Activated CD4-positive, alpha-beta T cell treated with anti-CD3 and anti-CD28 coated beads, Interleukin-2, amount 10 ng/mL, durations not matched to agents 24 days and 14 days (primary cell): ENCODE data around the gene NFATC2. TPM values are rescaled to one million over a fixed set of nuclear protein-coding genes. Genes with fewer than 3 reads are reported as not detected.

Source experiments
- DNase-seq: peaks from one replicate; pipeline ENCODE4 v3.0.0; 2022
- H3K27ac Mint-ChIP-seq: one replicate; pipeline ENCODE4 v1.8.0; 2022; ENCODE audit warnings: mild to moderate bottlenecking, mixed read lengths
- H3K27me3 Mint-ChIP-seq: one replicate; pipeline ENCODE4 v1.8.0; 2022; ENCODE audit warnings: mixed read lengths
- H3K36me3 Mint-ChIP-seq: one replicate; pipeline ENCODE4 v1.8.0; 2022; ENCODE audit warnings: low read depth, mild to moderate bottlenecking, mixed read lengths
- H3K4me1 Mint-ChIP-seq: one replicate; pipeline ENCODE4 v1.8.0; 2021; ENCODE audit warnings: mixed read lengths
- H3K4me3 Mint-ChIP-seq: one replicate; pipeline ENCODE4 v1.8.0; 2022; ENCODE audit warnings: mild to moderate bottlenecking, moderate library complexity, mixed read lengths
- H3K9me3 Mint-ChIP-seq: one replicate; pipeline ENCODE4 v1.8.0; 2021; ENCODE audit warnings: mixed read lengths
- intact Hi-C: fragments of 100-400 bp; cut with micrococcal nuclease; formaldehyde crosslinking; loops from one replicate; pipeline ENCODE4 v1.15.1; 2023
- total RNA-seq: library from RNA; stranded (reverse); gene quantifications from 2 replicates; pipeline ENCODE4 v1.2.3, GENCODE V29; 2022

NFATC2 gene
- total RNA-seq, 1 donor from 2014 or later: 65.0 TPM

GRCh38 chr20:51429696-51430095, 112.8 kb downstream of the NFATC2 start:
- Mint-ChIP-seq H3K4me3 (no peak overlapping the region), H3K9me3 (no peaks in the 10 kb centered on the region), H3K27me3 (no peaks in the 10 kb centered on the region), H3K4me1 (peaks cover 46% of the 10 kb centered on the region), H3K36me3 (peaks cover 74% of the 10 kb centered on the region), H3K27ac (no peak overlapping the region)
- DNase-seq: no peak
- intact Hi-C loops: no loop called here

- no peaks in the 10 kb centered on the region for H3K9me3 Mint-ChIP-seq
- intact Hi-C loops: no loop called here
- H3K27ac Mint-ChIP-seq: no peak overlapping the region
- H3K27me3 Mint-ChIP-seq: no peaks in the 10 kb centered on the region
- peaks cover 47% of the 10 kb centered on the region for H3K4me1 Mint-ChIP-seq
- no peak overlapping the region for H3K4me3 Mint-ChIP-seq
- DNase-seq: no peak
- H3K36me3 Mint-ChIP-seq: peaks cover 72% of the 10 kb centered on the region
These were observed 113.4 kb downstream of the NFATC2 start for GRCh38 chr20:51429144-51429482.

DNA sequence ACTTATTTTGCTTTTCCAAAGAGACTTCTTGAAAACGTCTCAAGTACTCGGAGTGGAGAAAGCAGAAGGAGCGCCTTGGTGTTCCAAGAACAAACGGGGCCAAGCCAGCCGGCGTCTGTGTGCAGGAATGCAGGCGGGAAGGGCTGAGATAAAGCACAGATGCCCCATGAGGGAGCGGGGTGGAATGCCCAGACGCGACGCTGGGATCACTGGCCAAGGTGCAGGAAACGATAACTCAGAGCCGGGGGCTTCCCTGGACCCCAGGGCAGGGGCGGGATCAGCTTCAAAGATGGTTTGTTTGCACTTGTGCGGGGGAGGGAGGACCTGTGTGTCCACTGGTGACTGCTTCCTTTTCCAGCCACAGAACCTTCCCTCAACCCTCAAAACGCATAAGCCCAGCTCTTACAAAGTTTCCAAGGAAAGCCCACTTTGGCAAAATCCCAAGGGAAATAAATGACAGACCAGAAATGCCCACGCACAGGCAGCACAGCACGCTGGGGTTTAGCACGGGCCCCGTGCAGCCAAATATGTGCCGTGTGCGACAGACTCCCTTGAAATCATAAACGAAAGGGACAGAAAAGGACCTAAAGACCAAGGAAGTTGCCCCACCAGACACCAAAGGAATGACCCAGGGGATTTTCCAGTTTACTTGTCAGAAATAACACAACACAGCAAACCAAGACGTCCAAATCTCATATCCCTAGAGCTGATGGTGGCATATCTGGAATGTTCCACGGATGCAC, 113.9 kb downstream of the NFATC2 start:
- Mint-ChIP-seq H3K27me3 (no peaks in the 10 kb centered on the region), H3K9me3 (no peaks in the 10 kb centered on the region), H3K36me3 (peaks cover 73% of the 10 kb centered on the region), H3K27ac (no peak overlapping the region), H3K4me1 (peaks cover 52% of the 10 kb centered on the region), H3K4me3 (no peak overlapping the region)
- intact Hi-C loops: no loop called here
- DNase-seq: no peak

- H3K27me3 Mint-ChIP-seq: no peaks in the 10 kb centered on the region
- no peak overlapping the region for H3K4me3 Mint-ChIP-seq
- intact Hi-C loops: no loop called here
- H3K27ac Mint-ChIP-seq: peak overlapping the region; percentile 0
- peaks cover 49% of the 10 kb centered on the region for H3K4me1 Mint-ChIP-seq
- H3K9me3 Mint-ChIP-seq: no peaks in the 10 kb centered on the region
- H3K36me3 Mint-ChIP-seq: peaks cover 69% of the 10 kb centered on the region
- no peak for DNase-seq
These were observed 114.7 kb downstream of the NFATC2 start for GRCh38 chr20:51427651-51428291.

GRCh38 chr20:51426718-51427650, 115.5 kb downstream of the NFATC2 start:
- Mint-ChIP-seq H3K4me3 (no peak overlapping the region), H3K4me1 (peaks cover 48% of the 10 kb centered on the region), H3K27me3 (no peaks in the 10 kb centered on the region), H3K36me3 (peaks cover 68% of the 10 kb centered on the region), H3K27ac (peak overlapping the region; percentile 78), H3K9me3 (no peaks in the 10 kb centered on the region)
- intact Hi-C loops: no loop called here
- DNase-seq: no peak

- no peak overlapping the region for H3K4me3 Mint-ChIP-seq
- DNase-seq: no peak
- H3K27ac Mint-ChIP-seq: peak overlapping the region; percentile 29
- peaks cover 40% of the 10 kb centered on the region for H3K4me1 Mint-ChIP-seq
- peaks cover 72% of the 10 kb centered on the region for H3K36me3 Mint-ChIP-seq
- no peaks in the 10 kb centered on the region for H3K27me3 Mint-ChIP-seq
- H3K9me3 Mint-ChIP-seq: no peaks in the 10 kb centered on the region
- intact Hi-C loops: no loop called here
These were observed 117.0 kb downstream of the NFATC2 start for GRCh38 chr20:51425347-51426106.

DNA sequence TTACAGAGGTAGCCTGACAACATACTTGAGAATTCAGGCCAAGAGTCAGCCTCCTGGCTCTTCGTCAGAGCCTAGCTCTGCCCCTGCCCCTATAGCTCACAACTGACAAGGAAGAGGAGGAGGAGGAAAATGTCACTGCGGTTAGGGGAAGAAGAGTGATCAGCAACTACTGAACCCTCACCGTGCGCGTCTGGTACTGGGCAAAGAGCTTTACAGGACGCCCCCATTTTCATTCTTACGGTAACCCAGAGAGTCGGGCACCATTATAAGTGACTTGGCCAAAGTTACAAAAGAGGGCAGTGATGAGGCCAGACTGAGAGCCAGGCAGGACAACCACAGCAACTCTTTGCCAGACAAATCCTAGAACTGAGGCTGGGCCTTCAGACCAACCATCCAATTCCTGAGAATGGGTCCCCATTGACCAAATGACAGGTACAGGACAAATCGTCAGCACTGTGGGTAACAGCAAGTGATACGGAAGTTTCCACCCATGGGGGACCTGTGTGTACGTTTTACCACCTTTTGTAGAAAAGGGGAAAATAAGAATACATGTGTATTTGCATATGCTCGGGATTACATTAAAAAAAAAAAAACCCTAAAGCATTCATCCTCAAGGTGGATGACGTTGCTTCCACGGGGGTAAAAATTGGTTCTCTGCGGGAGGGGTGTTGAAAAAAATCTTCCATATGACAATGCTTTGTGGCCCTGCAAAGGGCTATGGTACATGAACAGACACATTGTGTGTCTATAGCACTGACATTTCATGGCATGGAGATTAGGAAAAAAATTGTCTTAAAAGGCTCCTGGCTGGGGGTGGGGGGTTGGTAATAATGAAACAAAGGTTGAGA, 118.0 kb downstream of the NFATC2 start:
- H3K27me3 Mint-ChIP-seq: no peaks in the 10 kb centered on the region
- H3K4me1 Mint-ChIP-seq: peaks cover 45% of the 10 kb centered on the region
- H3K9me3 Mint-ChIP-seq: no peaks in the 10 kb centered on the region
- DNase-seq: no peak
- peak overlapping the region; percentile 54 for H3K27ac Mint-ChIP-seq
- intact Hi-C loops: loop anchor here (5.0 kb wide), 1 partner anchor 37 kb away; no protein-coding TSS in a partner anchor
- H3K4me3 Mint-ChIP-seq: peak overlapping the region; percentile 13
- peaks cover 75% of the 10 kb centered on the region for H3K36me3 Mint-ChIP-seq

DNA sequence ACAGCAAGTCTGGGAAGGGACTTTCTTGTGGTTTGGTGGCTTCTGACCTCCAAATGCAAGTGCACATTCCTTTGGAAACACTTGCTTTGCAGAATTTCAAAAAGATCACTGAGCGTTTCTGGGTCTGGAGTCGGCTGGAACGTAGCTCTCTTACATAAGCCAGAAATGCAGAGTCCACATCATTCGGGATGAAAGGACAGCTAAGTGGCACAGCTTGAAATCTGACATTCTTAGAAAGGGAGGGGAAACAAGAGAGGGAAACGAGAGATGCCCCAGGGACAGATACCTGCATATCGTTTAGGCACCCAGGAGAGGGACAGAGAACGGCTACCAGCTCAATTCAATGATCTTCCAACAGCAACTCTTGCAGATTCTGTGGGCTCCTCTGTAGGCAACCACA, 118.7 kb downstream of the NFATC2 start:
- H3K4me1 Mint-ChIP-seq: peaks cover 44% of the 10 kb centered on the region
- H3K4me3 Mint-ChIP-seq: peak overlapping the region; percentile 9
- peak overlapping the region; percentile 59 for H3K27ac Mint-ChIP-seq
- intact Hi-C loops: loop anchor here (2.0 to 5.0 kb wide), 2 partner anchors 19 to 37 kb away; no protein-coding TSS in a partner anchor
- DNase-seq: no peak
- peaks cover 74% of the 10 kb centered on the region for H3K36me3 Mint-ChIP-seq
- H3K9me3 Mint-ChIP-seq: no peaks in the 10 kb centered on the region
- no peaks in the 10 kb centered on the region for H3K27me3 Mint-ChIP-seq

GRCh38 chr20:51423290-51423667, 119.2 kb downstream of the NFATC2 start:
- intact Hi-C loops: loop anchor here (2.0 to 5.0 kb wide), 2 partner anchors 18 to 36 kb away; no protein-coding TSS in a partner anchor
- H3K4me3 Mint-ChIP-seq: no peak overlapping the region

DNA sequence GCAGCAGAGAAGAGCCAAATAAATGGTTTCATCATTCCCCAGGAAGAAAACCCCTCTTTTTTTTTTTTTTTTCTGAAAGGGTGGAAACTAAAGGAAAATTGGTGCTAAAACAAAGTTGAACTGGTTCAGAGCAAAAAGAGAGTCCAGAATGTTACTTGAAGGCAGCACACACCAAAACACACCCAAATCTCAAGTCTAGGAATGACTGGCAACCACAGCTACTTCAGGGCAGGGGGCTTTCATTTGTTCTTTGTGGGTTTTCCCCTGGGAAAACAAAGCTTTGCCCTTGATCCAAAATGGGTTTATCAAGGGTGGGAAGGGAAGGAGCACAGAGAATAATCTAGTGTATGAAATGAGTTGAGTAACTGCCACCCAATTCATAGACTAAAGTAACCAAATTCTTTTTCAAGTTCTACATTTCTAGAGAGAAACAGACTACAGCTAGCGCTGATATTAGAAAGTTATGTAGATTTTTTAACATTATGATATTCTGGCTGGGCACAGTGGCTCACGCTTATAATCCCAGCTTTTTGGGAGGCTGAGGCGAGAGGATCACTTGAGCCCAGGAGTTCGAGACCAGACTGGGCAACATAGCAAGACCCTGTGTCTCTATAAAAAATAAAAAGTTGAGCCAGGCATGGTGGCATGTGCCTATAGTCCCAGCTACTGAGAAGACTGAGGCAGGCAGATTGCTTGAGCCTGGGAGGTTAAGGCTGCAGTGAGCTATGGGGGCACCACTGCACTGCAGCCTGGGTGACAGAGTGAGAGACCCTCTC, 119.8 kb downstream of the NFATC2 start:
- H3K9me3 Mint-ChIP-seq: no peaks in the 10 kb centered on the region

More at GRCh38 chr20:51423290-51423667, 119.2 kb downstream of the NFATC2 start:
- no peak for DNase-seq
- Mint-ChIP-seq H3K36me3 (peaks cover 71% of the 10 kb centered on the region), H3K27me3 (no peaks in the 10 kb centered on the region), H3K4me1 (peaks cover 43% of the 10 kb centered on the region), H3K9me3 (no peaks in the 10 kb centered on the region), H3K27ac (peak overlapping the region; percentile 59)

GRCh38 chr20:51420805-51421204, 121.7 kb downstream of the NFATC2 start:
- Mint-ChIP-seq H3K4me1 (peaks cover 47% of the 10 kb centered on the region), H3K36me3 (peaks cover 67% of the 10 kb centered on the region), H3K27ac (no peak overlapping the region), H3K4me3 (no peak overlapping the region), H3K27me3 (no peaks in the 10 kb centered on the region), H3K9me3 (no peaks in the 10 kb centered on the region)
- DNase-seq: no peak
- intact Hi-C loops: loop anchor here (5.0 kb wide), 1 partner anchor 34 kb away; no protein-coding TSS in a partner anchor

More for the DNA sequence above, 119.8 kb downstream of the NFATC2 start:
- DNase-seq: no peak
- Mint-ChIP-seq H3K4me1 (peaks cover 41% of the 10 kb centered on the region), H3K4me3 (no peak overlapping the region), H3K27me3 (no peaks in the 10 kb centered on the region), H3K27ac (peak overlapping the region; percentile 54), H3K36me3 (peaks cover 67% of the 10 kb centered on the region)
- intact Hi-C loops: loop anchor here (2.0 to 5.0 kb wide), 2 partner anchors 18 to 35 kb away; no protein-coding TSS in a partner anchor

GRCh38 chr20:51420111-51420510, 122.4 kb downstream of the NFATC2 start:
- no peak overlapping the region for H3K4me3 Mint-ChIP-seq
- no peak for DNase-seq
- H3K36me3 Mint-ChIP-seq: peaks cover 71% of the 10 kb centered on the region
- intact Hi-C loops: loop anchor here (5.0 kb wide), 1 partner anchor 33 kb away; no protein-coding TSS in a partner anchor
- H3K27ac Mint-ChIP-seq: peak overlapping the region; percentile 49
- no peaks in the 10 kb centered on the region for H3K27me3 Mint-ChIP-seq
- peaks cover 51% of the 10 kb centered on the region for H3K4me1 Mint-ChIP-seq
- H3K9me3 Mint-ChIP-seq: no peaks in the 10 kb centered on the region
